IgD-negative memory B cell (primary cell): ENCODE measurements around the gene CENPP. TPM values are rescaled to one million over a fixed set of nuclear protein-coding genes. Genes with fewer than 3 reads are reported as not detected.
"Not testable (repeated sequence)": the region's sequence is repeated elsewhere in the genome, so short reads cannot be mapped to it uniquely, and the experiment has no call there.

Experiments used
- H3K27ac Mint-ChIP-seq, 3 donors: one replicate each; pipeline ENCODE4 v1.8.0; 2020 to 2022; ENCODE audit warnings: mild to moderate bottlenecking in 3 of 3, mixed read lengths in 3 of 3, moderate library complexity in 1 of 3
- H3K27me3 Mint-ChIP-seq: one replicate; pipeline ENCODE4 v1.8.0; 2021; ENCODE audit warnings: mixed read lengths
- H3K36me3 Mint-ChIP-seq: one replicate; pipeline ENCODE4 v1.8.0; 2020; ENCODE audit warnings: mild to moderate bottlenecking, mixed read lengths
- H3K4me1 Mint-ChIP-seq, 3 donors: one replicate each; pipeline ENCODE4 v1.8.0; 2020 to 2022; ENCODE audit warnings: mixed read lengths in 3 of 3, mild to moderate bottlenecking in 1 of 3
- H3K4me3 Mint-ChIP-seq, 4 donors: one replicate each; pipeline ENCODE4 v1.8.0; 2020 to 2022; ENCODE audit warnings: mild to moderate bottlenecking in 4 of 4, mixed read lengths in 4 of 4, moderate library complexity in 3 of 4
- H3K9me3 Mint-ChIP-seq, 3 donors: one replicate each; pipeline ENCODE4 v1.8.0; 2020 to 2021; ENCODE audit warnings: mixed read lengths in 3 of 3, mild to moderate bottlenecking in 1 of 3
- polyA plus RNA-seq: library from polyadenylated mRNA; unstranded; fragments of 300-500 nt; fragmentation: Illumina TruSeq; gene quantifications from one replicate; pipeline ENCODE4 v1.2.3, GENCODE V29; 2021

Gene CENPP
- polyA plus RNA-seq, 1 donor from 2014 or later, result 1.9 TPM

DNA sequence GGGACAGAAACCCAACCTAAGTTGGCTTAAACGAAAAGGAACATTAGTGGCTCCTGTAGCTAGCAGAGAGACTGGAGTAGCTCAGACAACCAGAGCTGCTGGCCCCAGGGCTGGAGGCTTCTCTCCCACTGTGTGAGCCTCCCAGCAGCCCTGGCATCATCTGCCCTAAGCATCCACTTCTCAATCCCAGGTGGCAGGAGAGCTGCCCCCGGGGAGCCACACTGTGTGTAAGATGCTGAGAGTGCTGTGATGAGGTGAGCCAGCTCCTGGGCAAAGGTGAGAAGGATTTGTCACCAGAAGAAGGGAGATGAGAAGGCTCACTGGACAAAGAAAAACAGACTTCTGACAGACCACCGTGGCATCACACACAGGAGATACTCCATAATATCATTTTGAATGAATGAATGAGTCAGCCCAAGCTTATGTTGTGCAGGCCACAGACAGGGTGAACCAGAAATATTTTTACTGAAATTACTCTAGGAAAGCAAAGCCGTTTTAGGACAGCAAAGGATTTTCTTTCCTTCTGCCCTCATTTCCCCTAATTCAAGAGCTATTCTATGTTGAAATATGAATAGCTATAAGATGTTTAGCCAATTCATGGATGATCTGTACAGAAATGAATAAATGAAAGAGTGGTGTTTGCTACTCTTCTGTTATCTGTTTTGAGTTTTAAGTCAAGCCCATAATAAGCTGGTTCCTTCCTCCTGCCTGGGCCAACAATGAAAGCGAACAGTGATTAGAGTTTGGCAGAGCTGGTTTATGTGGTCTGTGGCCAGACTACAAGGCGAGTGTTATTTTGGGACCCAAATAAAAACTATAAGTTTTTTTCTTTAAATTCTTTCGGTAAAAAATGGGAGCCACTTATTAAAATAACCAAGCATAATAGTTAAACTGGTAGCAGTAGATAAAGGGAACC, 267.5 kb downstream of the CENPP start:
- H3K4me1 Mint-ChIP-seq, result no peaks in the 10 kb centered on the region
- H3K9me3 Mint-ChIP-seq, result no peaks in the 10 kb centered on the region
- H3K4me3 Mint-ChIP-seq, result no peak overlapping the region
- no peak overlapping the region for H3K27ac Mint-ChIP-seq
- H3K36me3 Mint-ChIP-seq, result no peaks in the 10 kb centered on the region
- no peaks in the 10 kb centered on the region for H3K27me3 Mint-ChIP-seq

DNA sequence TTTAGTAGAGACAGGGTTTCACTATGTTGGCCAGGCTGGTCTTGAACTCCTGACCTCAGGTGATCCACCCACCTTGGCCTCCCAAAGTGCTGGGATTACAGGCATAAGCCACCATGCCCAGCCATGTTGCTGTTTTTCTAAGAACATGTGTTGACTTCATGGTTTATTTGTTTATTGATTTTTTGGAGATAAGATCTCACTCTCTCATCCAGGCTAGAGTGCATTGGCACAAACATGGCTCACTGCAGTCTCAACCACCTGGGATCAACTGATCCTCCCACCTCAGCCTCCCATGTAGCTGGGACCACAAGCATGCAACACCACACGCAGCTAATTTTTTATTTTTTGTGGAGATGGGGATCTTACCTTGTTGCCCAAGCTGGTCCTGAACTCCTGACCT, 269.3 kb downstream of the CENPP start:
- not testable (repeated sequence) for H3K27ac Mint-ChIP-seq, H3K9me3 Mint-ChIP-seq, H3K4me3 Mint-ChIP-seq, H3K27me3 Mint-ChIP-seq, H3K4me1 Mint-ChIP-seq, H3K36me3 Mint-ChIP-seq

DNA sequence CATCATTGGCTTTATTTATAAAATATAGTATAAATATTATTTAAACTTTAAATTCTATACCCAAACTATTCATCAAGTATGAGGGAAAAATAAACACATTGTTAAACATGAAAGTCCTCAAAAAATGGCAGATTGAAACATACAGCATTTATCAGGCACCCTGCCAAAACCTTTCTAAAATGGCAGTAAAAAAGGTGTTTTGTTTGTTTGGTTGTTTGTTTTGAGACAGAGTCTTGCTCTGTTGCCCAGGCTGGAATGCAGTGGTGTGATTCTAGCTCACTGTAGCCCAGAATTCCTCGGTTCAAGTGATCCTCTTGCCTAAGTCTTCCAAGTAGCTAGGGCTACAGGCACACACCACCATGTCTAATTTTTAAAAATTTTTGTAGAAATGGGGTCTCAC, 270.2 kb downstream of the CENPP start:
- Mint-ChIP-seq H3K27ac (no peak overlapping the region), H3K27me3 (no peaks in the 10 kb centered on the region), H3K4me3 (no peak overlapping the region), H3K4me1 (no peaks in the 10 kb centered on the region), H3K9me3 (no peaks in the 10 kb centered on the region), H3K36me3 (no peaks in the 10 kb centered on the region)

DNA sequence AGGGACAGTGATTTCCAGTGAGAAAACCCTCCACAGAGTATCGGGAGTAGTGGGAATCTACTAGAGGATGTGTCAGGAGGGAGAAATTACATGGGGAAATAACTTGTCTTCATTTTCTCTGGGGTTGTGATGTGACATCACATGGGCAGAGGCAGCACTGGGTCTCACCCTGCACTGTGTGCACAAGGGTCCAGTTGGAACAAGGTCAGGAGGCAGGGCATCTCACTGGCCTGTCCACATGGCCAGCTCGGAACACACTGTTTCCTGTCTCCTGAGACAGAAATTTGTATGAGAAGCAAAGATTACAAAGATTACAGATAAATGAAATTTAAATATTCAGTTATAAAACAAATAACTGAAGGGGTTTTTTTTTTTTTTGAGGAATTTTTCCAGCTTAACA, 272.6 kb downstream of the CENPP start:
- peaks cover 0 to 4% (median 2%) of the 10 kb centered on the region in 3 donors for H3K9me3 Mint-ChIP-seq
- H3K27ac Mint-ChIP-seq, result no peak overlapping the region
- H3K4me3 Mint-ChIP-seq, result no peak overlapping the region
- H3K4me1 Mint-ChIP-seq, result no peaks in the 10 kb centered on the region
- H3K36me3 Mint-ChIP-seq, result no peaks in the 10 kb centered on the region
- H3K27me3 Mint-ChIP-seq, result no peaks in the 10 kb centered on the region

DNA sequence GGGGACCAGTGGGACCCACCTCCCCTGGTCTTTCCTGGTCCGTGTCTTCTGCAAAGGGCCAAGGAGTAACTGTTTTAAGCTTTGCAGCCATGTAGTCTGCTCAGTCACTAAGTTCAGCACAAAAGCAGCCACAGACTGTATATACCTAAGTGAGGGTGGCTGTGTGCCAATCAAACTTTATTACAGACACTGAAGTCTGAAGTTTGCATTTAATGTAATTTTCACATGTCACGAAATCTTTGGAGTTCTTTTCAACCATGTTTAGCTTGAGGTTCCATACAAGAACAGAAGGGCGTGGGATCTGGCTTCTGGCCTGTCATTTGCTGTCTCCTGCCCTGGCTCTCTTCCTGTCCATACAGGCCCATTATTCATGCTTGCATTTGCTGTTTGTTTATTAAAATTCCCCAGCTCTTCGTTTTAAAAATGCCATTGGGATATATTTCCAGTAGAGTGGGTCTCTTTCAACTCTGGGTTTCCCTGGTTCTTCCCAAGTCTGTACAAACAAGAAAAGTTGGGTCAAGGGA, 274.2 kb downstream of the CENPP start:
- Mint-ChIP-seq H3K36me3 (peaks cover 2% of the 10 kb centered on the region), H3K27ac (no peak overlapping the region), H3K27me3 (no peaks in the 10 kb centered on the region), H3K4me3 (no peak overlapping the region), H3K9me3 (peaks cover 5 to 14% (median 7%) of the 10 kb centered on the region in 3 donors), H3K4me1 (no peaks in the 10 kb centered on the region)

DNA sequence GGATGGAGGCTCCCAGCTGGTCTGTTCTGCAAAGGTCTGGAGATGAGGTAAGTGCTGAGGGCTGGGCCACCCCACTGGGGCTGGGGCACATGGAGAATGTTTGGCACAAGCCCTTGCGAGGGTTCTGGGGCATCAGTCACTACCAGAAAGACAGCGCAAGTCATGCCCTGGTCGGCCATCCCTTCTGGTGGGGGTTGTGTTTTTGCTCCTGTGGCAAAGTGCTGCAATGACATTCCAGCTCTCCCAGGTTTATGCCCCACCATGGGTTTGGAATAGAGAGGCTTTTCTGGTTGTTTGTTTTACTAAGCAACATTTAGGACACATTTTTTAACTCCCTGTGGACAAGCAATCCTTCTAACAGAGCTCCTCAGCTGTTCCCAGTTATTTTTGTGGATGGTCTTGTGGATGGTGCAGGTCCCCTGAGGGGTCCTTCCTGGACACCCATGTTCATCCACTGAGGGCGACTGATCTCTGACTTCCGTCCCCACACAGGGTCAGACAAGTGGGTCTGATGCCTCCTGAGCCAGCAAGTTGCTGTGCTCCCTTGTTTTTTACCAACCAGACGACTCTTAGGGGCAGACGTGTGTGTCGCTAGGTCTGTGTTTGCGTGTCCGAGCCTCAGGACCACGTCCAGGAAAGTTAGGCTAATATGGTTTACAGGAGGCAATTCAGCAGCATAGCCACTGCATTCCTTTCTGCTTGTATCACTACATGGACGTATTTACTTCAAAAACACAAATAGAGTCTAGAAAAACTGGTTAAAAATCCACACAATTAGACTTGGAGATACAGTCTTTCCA, 274.9 kb downstream of the CENPP start:
- Mint-ChIP-seq H3K27me3 (no peaks in the 10 kb centered on the region), H3K27ac (no peak overlapping the region), H3K4me1 (no peaks in the 10 kb centered on the region), H3K9me3 (peaks cover 7 to 19% (median 9%) of the 10 kb centered on the region in 3 donors), H3K36me3 (peaks cover 2% of the 10 kb centered on the region), H3K4me3 (no peak overlapping the region)

- Mint-ChIP-seq H3K4me3 (no peak overlapping the region), H3K27me3 (no peaks in the 10 kb centered on the region), H3K9me3 (peaks cover 7 to 19% (median 9%) of the 10 kb centered on the region in 3 donors), H3K36me3 (peaks cover 2% of the 10 kb centered on the region), H3K4me1 (no peaks in the 10 kb centered on the region), H3K27ac (peak overlapping the region in 1 of 3 donors; percentile 32)
Observed at GRCh38 chr9:92601451-92601850, 275.7 kb downstream of the CENPP start.

GRCh38 chr9:92602413-92602812, 276.7 kb downstream of the CENPP start:
- H3K4me1 Mint-ChIP-seq, result no peaks in the 10 kb centered on the region
- no peak overlapping the region for H3K27ac Mint-ChIP-seq
- H3K36me3 Mint-ChIP-seq, result peaks cover 2% of the 10 kb centered on the region
- H3K27me3 Mint-ChIP-seq, result no peaks in the 10 kb centered on the region
- peak overlapping the region in 1 of 4 donors; percentile 30 for H3K4me3 Mint-ChIP-seq
- H3K9me3 Mint-ChIP-seq, result peaks cover 7 to 19% (median 9%) of the 10 kb centered on the region in 3 donors

GRCh38 chr9:92603100-92603499, 277.3 kb downstream of the CENPP start:
- H3K9me3 Mint-ChIP-seq, result peaks cover 7 to 19% (median 9%) of the 10 kb centered on the region in 3 donors
- H3K4me3 Mint-ChIP-seq, result no peak overlapping the region

DNA sequence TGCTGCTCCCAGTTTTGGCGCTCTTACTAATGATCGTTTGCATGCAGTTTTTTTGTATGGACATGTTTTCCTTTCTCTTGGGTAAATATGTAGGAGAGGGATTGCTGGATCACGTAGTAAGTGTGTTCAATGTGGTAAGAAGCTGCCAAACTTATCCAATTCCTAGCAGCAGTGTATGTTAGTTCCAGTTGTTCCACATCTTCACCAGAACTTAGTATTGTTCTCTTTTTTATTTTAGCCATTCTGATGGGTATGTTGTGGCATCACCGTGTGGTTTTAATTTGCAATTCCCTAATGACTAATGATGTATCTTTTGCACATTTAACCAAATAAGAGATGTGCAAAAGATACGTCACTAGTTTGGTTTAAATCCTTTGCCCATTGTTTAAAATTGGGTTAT, 278.2 kb downstream of the CENPP start:
- Mint-ChIP-seq H3K4me1 (no peaks in the 10 kb centered on the region), H3K27ac (peak overlapping the region in 1 of 3 donors; percentile 23), H3K4me3 (no peak overlapping the region), H3K27me3 (no peaks in the 10 kb centered on the region), H3K36me3 (peaks cover 2% of the 10 kb centered on the region), H3K9me3 (peaks cover 7 to 19% (median 9%) of the 10 kb centered on the region in 3 donors)

More at GRCh38 chr9:92603100-92603499, 277.3 kb downstream of the CENPP start:
- Mint-ChIP-seq H3K4me1 (no peaks in the 10 kb centered on the region), H3K36me3 (peaks cover 2% of the 10 kb centered on the region), H3K27me3 (no peaks in the 10 kb centered on the region), H3K27ac (no peak overlapping the region)

DNA sequence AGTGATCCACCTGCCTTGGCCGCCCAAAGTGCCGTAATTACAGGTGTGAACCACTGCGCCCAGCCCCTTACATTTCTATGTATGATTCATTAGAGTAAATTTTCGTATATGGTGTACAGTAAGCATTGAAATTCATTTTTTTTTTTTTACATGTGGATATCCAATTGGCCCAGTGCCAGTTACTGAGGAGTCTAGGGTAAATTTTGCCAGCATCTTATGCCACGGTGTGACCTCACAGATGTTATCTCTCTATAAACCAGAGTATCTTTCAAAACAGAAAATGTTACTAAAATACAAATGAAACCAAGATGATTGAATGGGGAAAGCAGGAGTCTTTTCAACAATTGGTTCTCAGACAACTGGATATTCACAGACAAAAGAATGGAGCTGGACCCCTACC, 279.5 kb downstream of the CENPP start:
- H3K4me3 Mint-ChIP-seq, result no peak overlapping the region
- no peaks in the 10 kb centered on the region for H3K4me1 Mint-ChIP-seq
- peak overlapping the region in 1 of 3 donors; percentile 24 for H3K27ac Mint-ChIP-seq
- peaks cover 7 to 19% (median 9%) of the 10 kb centered on the region in 3 donors for H3K9me3 Mint-ChIP-seq
- H3K27me3 Mint-ChIP-seq, result no peaks in the 10 kb centered on the region
- peaks cover 2% of the 10 kb centered on the region for H3K36me3 Mint-ChIP-seq

DNA sequence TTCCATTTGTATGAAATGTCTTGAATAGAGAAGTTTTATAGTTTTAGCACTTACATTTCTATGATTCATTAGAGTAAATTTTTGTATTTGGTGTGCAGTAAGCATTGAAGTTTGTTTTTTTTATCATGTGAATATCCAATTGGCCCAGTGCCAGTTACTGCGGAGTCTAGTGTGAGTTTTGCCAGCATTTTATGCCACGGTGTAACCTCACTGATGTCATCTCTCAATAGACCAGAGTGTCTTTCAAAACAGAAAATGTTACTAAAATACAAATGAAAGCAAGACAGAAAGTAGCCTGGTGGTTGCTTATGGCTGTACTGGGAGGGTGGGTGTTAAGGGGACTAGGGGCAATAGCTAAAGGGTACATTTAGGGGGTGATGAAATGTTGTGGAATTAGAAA, 281.3 kb downstream of the CENPP start:
- H3K4me1 Mint-ChIP-seq, result no peaks in the 10 kb centered on the region
- peaks cover 7 to 19% (median 9%) of the 10 kb centered on the region in 3 donors for H3K9me3 Mint-ChIP-seq
- H3K27me3 Mint-ChIP-seq, result no peaks in the 10 kb centered on the region
- no peak overlapping the region for H3K27ac Mint-ChIP-seq
- peaks cover 2% of the 10 kb centered on the region for H3K36me3 Mint-ChIP-seq
- no peak overlapping the region for H3K4me3 Mint-ChIP-seq

DNA sequence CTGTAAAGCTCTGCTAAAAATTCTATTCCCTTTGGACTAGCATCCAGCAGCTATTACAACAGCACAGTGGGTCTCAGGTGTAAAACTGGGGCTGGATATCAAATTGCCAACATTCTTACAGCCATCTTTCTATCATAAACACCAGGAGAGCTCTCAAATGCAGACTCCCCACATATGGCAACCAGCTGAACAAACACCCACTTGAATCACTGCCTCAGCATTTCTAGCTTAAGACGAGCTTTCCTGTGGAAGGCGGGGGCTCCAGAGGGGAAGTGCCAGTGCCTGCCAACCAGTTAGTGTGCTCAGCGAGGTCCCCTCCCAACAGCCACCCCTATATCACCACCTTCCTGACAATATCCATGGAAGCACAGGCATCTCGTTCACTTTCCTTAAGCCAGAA, 282.0 kb downstream of the CENPP start:
- Mint-ChIP-seq H3K36me3 (peaks cover 2% of the 10 kb centered on the region), H3K9me3 (peaks cover 7 to 19% (median 9%) of the 10 kb centered on the region in 3 donors), H3K27me3 (no peaks in the 10 kb centered on the region)

DNA sequence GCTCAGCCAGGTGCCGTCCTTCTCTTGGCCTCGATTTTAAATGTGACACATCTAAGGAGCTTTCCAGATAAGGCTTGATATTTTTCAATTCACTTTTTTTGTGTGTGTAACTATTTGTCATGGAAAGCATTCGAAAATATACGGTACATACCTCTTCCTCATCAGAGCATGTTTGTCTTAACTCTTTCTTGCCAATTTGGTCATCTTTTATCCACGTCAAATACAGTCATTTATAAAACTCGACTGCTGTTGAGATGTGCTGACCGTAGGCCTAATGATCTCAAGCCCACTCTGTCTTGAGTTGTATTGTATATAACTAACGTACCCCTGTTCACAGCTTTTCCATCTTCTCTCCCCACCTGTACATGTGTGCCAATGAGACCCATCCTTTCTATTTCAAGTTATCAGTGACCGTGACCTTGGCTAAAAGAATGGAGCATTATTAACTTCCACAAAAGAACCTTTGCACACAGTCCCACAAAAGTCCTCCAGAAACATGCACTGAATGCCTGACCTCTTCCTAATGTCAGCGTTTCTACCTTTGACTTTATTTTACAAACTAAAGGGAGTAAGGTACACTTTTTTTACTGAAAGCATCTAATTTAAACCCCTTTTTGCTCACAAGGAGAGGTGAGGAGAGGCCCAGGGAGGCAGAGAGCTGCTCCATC, 282.6 kb downstream of the CENPP start:
- peaks cover 6 to 15% (median 9%) of the 10 kb centered on the region in 3 donors for H3K9me3 Mint-ChIP-seq
- H3K4me3 Mint-ChIP-seq, result no peak overlapping the region
- peaks cover 2% of the 10 kb centered on the region for H3K36me3 Mint-ChIP-seq
- H3K27ac Mint-ChIP-seq, result peak overlapping the region in 1 of 3 donors; percentile 14
- H3K27me3 Mint-ChIP-seq, result no peaks in the 10 kb centered on the region
- H3K4me1 Mint-ChIP-seq, result no peaks in the 10 kb centered on the region

More for the DNA sequence above, 282.0 kb downstream of the CENPP start:
- Mint-ChIP-seq H3K4me1 (no peaks in the 10 kb centered on the region), H3K4me3 (no peak overlapping the region), H3K27ac (no peak overlapping the region)
